ENCODE results near the gene URB2.

DNA sequence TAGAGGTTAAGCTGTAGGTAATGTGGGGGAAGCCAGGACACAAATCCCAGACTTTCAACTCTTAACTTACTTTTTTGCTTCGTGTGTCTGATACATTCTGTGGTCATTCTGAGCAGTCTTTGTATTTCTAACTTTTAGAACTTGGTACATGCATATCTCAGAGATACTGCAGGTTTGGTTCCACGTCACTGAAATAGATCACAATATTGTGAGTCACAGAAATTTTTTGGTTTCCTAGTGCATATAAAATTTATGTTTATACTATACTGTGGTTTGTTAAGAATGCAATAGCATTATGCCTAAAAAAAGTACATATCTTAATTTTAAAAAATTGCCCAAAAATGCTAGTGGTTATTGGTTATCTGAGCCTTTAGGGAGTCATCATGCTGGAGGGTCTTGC is 3.2 kb downstream of the URB2 start:
- TF ChIP-seq, protein P1, sequence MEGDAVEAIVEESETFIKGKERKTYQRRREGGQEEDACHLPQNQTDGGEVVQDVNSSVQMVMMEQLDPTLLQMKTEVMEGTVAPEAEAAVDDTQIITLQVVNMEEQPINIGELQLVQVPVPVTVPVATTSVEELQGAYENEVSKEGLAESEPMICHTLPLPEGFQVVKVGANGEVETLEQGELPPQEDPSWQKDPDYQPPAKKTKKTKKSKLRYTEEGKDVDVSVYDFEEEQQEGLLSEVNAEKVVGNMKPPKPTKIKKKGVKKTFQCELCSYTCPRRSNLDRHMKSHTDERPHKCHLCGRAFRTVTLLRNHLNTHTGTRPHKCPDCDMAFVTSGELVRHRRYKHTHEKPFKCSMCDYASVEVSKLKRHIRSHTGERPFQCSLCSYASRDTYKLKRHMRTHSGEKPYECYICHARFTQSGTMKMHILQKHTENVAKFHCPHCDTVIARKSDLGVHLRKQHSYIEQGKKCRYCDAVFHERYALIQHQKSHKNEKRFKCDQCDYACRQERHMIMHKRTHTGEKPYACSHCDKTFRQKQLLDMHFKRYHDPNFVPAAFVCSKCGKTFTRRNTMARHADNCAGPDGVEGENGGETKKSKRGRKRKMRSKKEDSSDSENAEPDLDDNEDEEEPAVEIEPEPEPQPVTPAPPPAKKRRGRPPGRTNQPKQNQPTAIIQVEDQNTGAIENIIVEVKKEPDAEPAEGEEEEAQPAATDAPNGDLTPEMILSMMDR (IDR thresholded peaks at IDR 0.05) = no peak
- TF ChIP-seq POLR2A (IDR thresholded peaks at IDR 0.05) = no peak

All from right lobe of liver (tissue), 4 donors.